GM12892 (cell line): ENCODE measurements around the gene ADA.

Experiments used
- POLR2A ChIP-seq: IDR thresholded peaks from 2 replicates; pipeline ENCODE4 v1.6.1; 2011; ENCODE audit warnings: low read depth, low read length, control low read depth
- POLR2AphosphoS5 ChIP-seq: IDR thresholded peaks from 2 replicates; pipeline ENCODE4 v1.6.1; 2011; ENCODE audit warnings: low read depth, low read length, control low read depth

- TF ChIP-seq POLR2A: no peak
- TF ChIP-seq POLR2AphosphoS5: no peak
Measured at GRCh38 chr20:44618318-44618731, 33.2 kb downstream of the ADA start.
